ENCODE results near the gene SIT1. TPM values are rescaled to one million over a fixed set of nuclear protein-coding genes. Genes with fewer than 3 reads are reported as not detected.
A peak's percentile ranks its signal among the peaks of the same experiment; 100 is the strongest.

The SIT1 gene
- total RNA-seq, 1 donor from 2014 or later, result not detected

DNA sequence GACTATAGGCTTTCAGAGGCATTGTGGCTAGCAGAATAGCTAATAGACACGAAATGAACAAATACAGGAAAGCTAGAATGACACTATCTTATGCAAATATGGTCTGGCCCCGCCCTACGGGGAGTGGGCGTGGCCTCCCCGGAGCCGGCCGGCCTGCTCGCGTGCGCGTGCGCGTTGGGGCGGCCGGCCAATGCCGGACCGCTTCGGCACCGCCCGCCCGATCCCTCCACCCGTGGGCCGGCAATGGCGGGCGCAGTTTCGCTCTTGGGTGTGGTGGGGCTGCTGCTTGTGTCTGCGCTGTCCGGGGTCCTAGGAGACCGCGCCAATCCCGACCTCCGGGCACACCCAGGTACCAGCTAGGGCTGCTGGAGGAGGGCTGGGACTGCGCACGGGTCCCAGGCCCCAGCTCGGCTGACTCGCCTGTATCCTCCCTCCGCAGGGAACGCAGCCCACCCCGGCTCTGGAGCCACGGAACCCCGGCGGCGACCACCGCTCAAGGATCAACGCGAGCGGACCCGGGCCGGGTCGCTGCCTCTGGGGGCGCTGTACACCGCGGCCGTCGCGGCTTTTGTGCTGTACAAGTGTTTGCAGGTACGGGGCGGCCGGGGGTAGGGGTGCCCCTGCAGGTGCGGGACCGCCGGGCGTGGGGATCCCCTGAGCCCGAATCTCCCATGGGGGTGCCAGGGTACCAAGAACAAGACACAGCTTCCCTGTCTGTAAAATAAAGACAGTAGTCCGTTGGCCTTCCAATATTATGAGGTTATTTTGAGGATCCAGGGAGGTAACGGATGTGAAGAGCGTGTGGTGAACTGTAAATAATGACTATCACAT lies 7.6 kb upstream of the SIT1 start, which contains the start of gene CCDC107:
Gene CCDC107 (plus strand): TSS at position 156 of the 831 bp plus-strand sequence. CDS start 88 bp downstream, at position 244.
- peaks cover 12% of the 10 kb centered on the region for H3K36me3 Mint-ChIP-seq

DNA sequence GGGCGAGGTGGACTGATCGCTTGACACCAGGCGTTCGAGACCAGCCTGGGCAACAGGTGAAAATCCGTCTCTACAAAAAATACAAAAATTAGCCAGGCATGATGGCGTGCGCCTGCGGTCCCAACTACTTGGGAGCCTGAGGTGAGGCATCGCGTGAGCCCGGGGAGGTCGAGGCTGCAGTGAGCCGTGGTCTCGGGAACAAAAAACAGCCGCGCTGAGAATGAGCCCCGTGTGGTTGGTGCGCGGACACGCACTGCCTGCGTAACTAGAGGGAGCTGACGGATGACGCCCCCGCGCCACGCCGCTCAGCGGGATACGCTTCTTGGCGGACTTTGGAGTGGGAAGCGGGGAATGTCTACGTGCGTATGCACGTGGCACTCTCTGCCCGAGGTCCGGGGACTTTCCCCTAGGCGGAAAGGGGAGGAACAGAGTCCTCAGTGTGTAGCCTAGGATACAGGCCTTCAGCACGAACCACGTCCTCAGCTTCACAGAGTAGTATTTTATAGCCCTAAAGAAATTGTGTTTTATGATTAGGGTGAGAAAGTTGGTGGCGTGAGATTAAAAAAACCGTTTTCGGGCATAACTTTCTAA lies 6.9 kb upstream of the SIT1 start, which contains the start of gene RMRP:
Gene RMRP (minus strand): TSS at position 474 of the 591 bp plus-strand sequence.
- no peaks in the 10 kb centered on the region for H3K9me3 Mint-ChIP-seq
- DNase-seq (ENCODE audit: extremely low spot score, unreplicated experiment), result peak; percentile 98
- peaks cover 6% of the 10 kb centered on the region for H3K27me3 Mint-ChIP-seq
- H3K36me3 Mint-ChIP-seq, result peaks cover 12% of the 10 kb centered on the region
- H3K4me1 Mint-ChIP-seq (ENCODE audit: unreplicated experiment), result peaks cover 48% of the 10 kb centered on the region
- TF ChIP-seq, protein P1, sequence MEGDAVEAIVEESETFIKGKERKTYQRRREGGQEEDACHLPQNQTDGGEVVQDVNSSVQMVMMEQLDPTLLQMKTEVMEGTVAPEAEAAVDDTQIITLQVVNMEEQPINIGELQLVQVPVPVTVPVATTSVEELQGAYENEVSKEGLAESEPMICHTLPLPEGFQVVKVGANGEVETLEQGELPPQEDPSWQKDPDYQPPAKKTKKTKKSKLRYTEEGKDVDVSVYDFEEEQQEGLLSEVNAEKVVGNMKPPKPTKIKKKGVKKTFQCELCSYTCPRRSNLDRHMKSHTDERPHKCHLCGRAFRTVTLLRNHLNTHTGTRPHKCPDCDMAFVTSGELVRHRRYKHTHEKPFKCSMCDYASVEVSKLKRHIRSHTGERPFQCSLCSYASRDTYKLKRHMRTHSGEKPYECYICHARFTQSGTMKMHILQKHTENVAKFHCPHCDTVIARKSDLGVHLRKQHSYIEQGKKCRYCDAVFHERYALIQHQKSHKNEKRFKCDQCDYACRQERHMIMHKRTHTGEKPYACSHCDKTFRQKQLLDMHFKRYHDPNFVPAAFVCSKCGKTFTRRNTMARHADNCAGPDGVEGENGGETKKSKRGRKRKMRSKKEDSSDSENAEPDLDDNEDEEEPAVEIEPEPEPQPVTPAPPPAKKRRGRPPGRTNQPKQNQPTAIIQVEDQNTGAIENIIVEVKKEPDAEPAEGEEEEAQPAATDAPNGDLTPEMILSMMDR (conservative IDR thresholded peaks at IDR 0.05), result peak; percentile 67
- peak within 1 kb of the TSS; percentile 99 for H3K27ac Mint-ChIP-seq
- H3K4me3 Mint-ChIP-seq, result peak within 1 kb of the TSS; percentile 86

More for the DNA sequence above, 7.6 kb upstream of the SIT1 start, which contains the start of gene CCDC107:
- Mint-ChIP-seq H3K4me3 (peak within 1 kb of the TSS; percentile 86), H3K27ac (peak within 1 kb of the TSS; percentile 99), H3K27me3 (peaks cover 6% of the 10 kb centered on the region), H3K9me3 (no peaks in the 10 kb centered on the region), H3K4me1 (ENCODE audit: unreplicated experiment) (peaks cover 50% of the 10 kb centered on the region)
- DNase-seq (ENCODE audit: extremely low spot score, unreplicated experiment), result peak; percentile 92
- TF ChIP-seq, protein P1 (conservative IDR thresholded peaks at IDR 0.05), result peak; percentile 95

DNA sequence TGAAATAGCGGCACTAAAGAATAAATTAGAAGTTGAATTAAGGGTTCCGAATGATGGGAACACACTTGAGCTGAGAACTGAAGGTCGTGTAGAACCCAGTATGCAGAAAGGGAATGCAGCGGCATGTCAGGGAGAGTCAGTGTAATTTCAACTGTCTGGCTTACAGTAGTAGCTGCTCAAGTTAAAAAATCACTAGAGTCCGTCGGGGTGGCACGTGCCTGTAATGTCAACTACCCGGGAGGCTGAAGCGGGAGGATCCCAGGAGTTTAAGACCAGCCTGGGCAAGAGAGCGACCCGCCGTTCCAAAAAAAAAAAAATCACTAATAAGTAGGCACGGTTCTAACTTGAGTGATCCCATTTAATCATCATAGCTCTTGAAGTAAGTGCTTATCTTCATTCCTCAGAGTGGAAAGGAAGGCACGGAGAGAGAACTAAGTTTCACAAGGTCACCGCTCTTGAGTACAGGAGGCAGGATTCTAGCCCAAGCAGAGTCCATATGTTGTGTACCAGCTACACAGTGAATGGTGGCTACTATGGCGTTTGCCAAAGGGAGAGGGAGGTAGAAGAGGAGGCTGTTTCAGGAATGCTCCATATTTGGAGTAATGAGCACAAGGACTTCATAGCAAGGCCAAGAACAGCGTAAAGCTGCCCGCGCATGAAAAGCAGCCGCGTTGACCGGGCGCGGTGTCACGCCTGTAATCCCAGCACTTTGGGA lies 6.3 kb upstream of the SIT1 start:
- H3K27me3 Mint-ChIP-seq, result peaks cover 6% of the 10 kb centered on the region
- H3K4me3 Mint-ChIP-seq, result peak overlapping the region; percentile 86
- peak overlapping the region; percentile 99 for H3K27ac Mint-ChIP-seq
- H3K9me3 Mint-ChIP-seq, result no peaks in the 10 kb centered on the region
- no peak for DNase-seq (ENCODE audit: extremely low spot score, unreplicated experiment)
- TF ChIP-seq, protein P1 (conservative IDR thresholded peaks at IDR 0.05), result no peak
- peaks cover 42% of the 10 kb centered on the region for H3K4me1 Mint-ChIP-seq (ENCODE audit: unreplicated experiment)
- H3K36me3 Mint-ChIP-seq, result peaks cover 12% of the 10 kb centered on the region

DNA sequence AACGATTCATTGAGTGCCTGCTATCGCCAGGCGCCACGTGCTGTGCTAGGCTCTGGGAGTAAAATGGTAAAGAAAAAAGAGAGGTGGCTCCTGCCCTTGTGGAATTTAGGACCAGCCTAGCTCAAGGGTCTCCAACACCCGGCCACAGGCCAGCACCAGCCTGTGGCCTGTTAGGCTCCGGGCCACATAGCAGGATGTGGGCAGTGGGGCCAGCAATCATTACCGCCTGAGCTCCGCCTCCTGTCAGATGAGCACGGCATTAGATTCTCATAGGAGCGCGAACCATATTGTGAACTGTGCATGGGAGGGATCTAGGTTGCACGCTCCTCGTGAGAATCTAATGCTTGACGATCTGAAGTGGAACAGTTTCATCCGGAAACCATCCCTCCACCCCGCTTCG lies 5.6 kb upstream of the SIT1 start:
- Mint-ChIP-seq H3K4me3 (peak overlapping the region; percentile 86), H3K27ac (peak overlapping the region; percentile 99)

DNA sequence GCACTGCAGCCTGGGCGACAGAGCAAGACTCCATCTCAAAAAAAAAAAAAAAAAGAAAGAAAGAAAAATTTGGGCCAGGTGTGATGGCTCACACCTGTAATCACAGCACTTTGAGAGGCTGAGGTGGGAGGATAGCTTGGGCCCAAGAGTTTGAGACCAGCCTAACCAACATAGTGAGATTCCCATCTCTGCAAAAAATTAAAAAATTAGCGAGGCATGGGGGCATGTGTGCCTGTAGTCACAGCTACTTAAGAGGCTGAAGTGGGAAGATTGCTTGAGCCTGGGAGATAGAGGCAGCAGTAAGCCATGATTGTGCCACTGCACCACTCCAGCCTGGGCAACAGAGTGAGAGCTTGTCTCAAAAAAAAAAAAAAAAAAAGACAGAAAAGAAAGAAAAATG lies 2.9 kb upstream of the SIT1 start:
- H3K4me3 Mint-ChIP-seq, result no peak overlapping the region
- peaks cover 6% of the 10 kb centered on the region for H3K27me3 Mint-ChIP-seq
- no peak overlapping the region for H3K27ac Mint-ChIP-seq
- TF ChIP-seq, protein P1 (conservative IDR thresholded peaks at IDR 0.05), result no peak
- no peaks in the 10 kb centered on the region for H3K9me3 Mint-ChIP-seq
- DNase-seq (ENCODE audit: extremely low spot score, unreplicated experiment), result no peak
- H3K36me3 Mint-ChIP-seq, result peaks cover 5% of the 10 kb centered on the region
- peaks cover 19% of the 10 kb centered on the region for H3K4me1 Mint-ChIP-seq (ENCODE audit: unreplicated experiment)

More for the DNA sequence above, 5.6 kb upstream of the SIT1 start:
- Mint-ChIP-seq H3K9me3 (no peaks in the 10 kb centered on the region), H3K27me3 (peaks cover 6% of the 10 kb centered on the region), H3K36me3 (peaks cover 12% of the 10 kb centered on the region), H3K4me1 (ENCODE audit: unreplicated experiment) (peaks cover 39% of the 10 kb centered on the region)
- TF ChIP-seq, protein P1 (conservative IDR thresholded peaks at IDR 0.05), result no peak
- no peak for DNase-seq (ENCODE audit: extremely low spot score, unreplicated experiment)
